ENCODE measurements around the gene ACACA. TPM values are rescaled to one million over a fixed set of nuclear protein-coding genes. Genes with fewer than 3 reads are reported as not detected.
"Not testable (repeated sequence)": the region's sequence is repeated elsewhere in the genome, so short reads cannot be mapped to it uniquely, and the experiment has no call there.

The ACACA gene
- total RNA-seq, 1 donor from 2014 or later: 122 TPM

- intact Hi-C loops (cut with micrococcal nuclease): no loop called here
- peaks cover 19% of the 10 kb centered on the region for H3K36me3 Mint-ChIP-seq (ENCODE audit: low read depth)
- no peak overlapping the region for H3K27ac Mint-ChIP-seq
- peaks cover 3% of the 10 kb centered on the region for H3K9me3 Mint-ChIP-seq
- no peaks in the 10 kb centered on the region for H3K27me3 Mint-ChIP-seq (ENCODE audit: insufficient read depth)
- peaks cover 4% of the 10 kb centered on the region for H3K4me1 Mint-ChIP-seq (ENCODE audit: low read depth)
- no peak overlapping the region for H3K4me3 Mint-ChIP-seq
- DNase-seq (ENCODE audit: low spot score): no peak
These were observed 324.2 kb downstream of the ACACA start for GRCh38 chr17:37082311-37082860.

GRCh38 chr17:37081287-37081686, 325.3 kb downstream of the ACACA start:
- no peak for DNase-seq (ENCODE audit: low spot score)
- Mint-ChIP-seq H3K36me3 (ENCODE audit: low read depth) (peaks cover 11% of the 10 kb centered on the region), H3K9me3 (peaks cover 3% of the 10 kb centered on the region), H3K27me3 (ENCODE audit: insufficient read depth) (peaks cover 2% of the 10 kb centered on the region), H3K27ac (no peak overlapping the region), H3K4me1 (ENCODE audit: low read depth) (no peaks in the 10 kb centered on the region), H3K4me3 (no peak overlapping the region)
- intact Hi-C loops (cut with micrococcal nuclease): no loop called here

GRCh38 chr17:37079735-37080134, 326.9 kb downstream of the ACACA start:
- no peak for DNase-seq (ENCODE audit: low spot score)
- Mint-ChIP-seq H3K4me3 (no peak overlapping the region), H3K36me3 (ENCODE audit: low read depth) (peaks cover 3% of the 10 kb centered on the region), H3K27me3 (ENCODE audit: insufficient read depth) (peaks cover 4% of the 10 kb centered on the region), H3K9me3 (peaks cover 3% of the 10 kb centered on the region), H3K4me1 (ENCODE audit: low read depth) (no peaks in the 10 kb centered on the region), H3K27ac (no peak overlapping the region)
- intact Hi-C loops (cut with micrococcal nuclease): no loop called here

- Mint-ChIP-seq H3K4me1 (ENCODE audit: low read depth) (no peaks in the 10 kb centered on the region), H3K27ac (no peak overlapping the region), H3K27me3 (ENCODE audit: insufficient read depth) (peaks cover 4% of the 10 kb centered on the region), H3K36me3 (ENCODE audit: low read depth) (peaks cover 3% of the 10 kb centered on the region), H3K9me3 (peaks cover 3% of the 10 kb centered on the region), H3K4me3 (no peak overlapping the region)
- intact Hi-C loops (cut with micrococcal nuclease): no loop called here
- no peak for DNase-seq (ENCODE audit: low spot score)
These were observed 327.4 kb downstream of the ACACA start for GRCh38 chr17:37079065-37079708.

GRCh38 chr17:37073464-37073863, 333.2 kb downstream of the ACACA start:
- intact Hi-C loops (cut with micrococcal nuclease); H3K9me3 Mint-ChIP-seq; DNase-seq (ENCODE audit: low spot score); H3K4me1 Mint-ChIP-seq (ENCODE audit: low read depth); H3K27ac Mint-ChIP-seq; H3K4me3 Mint-ChIP-seq; H3K36me3 Mint-ChIP-seq (ENCODE audit: low read depth): not testable (repeated sequence)
- H3K27me3 Mint-ChIP-seq (ENCODE audit: insufficient read depth): peaks cover 16% of the 10 kb centered on the region

GRCh38 chr17:37069087-37069486, 337.5 kb downstream of the ACACA start:
- intact Hi-C loops (cut with micrococcal nuclease): no loop called here
- Mint-ChIP-seq H3K27me3 (ENCODE audit: insufficient read depth) (peaks cover 27% of the 10 kb centered on the region), H3K4me1 (ENCODE audit: low read depth) (no peaks in the 10 kb centered on the region), H3K27ac (no peak overlapping the region), H3K4me3 (no peak overlapping the region), H3K9me3 (no peaks in the 10 kb centered on the region), H3K36me3 (ENCODE audit: low read depth) (no peaks in the 10 kb centered on the region)
- DNase-seq (ENCODE audit: low spot score): no peak

- Mint-ChIP-seq H3K36me3 (ENCODE audit: low read depth) (no peaks in the 10 kb centered on the region), H3K4me1 (ENCODE audit: low read depth) (no peaks in the 10 kb centered on the region), H3K27ac (no peak overlapping the region), H3K4me3 (no peak overlapping the region), H3K9me3 (no peaks in the 10 kb centered on the region), H3K27me3 (ENCODE audit: insufficient read depth) (peaks cover 27% of the 10 kb centered on the region)
- intact Hi-C loops (cut with micrococcal nuclease): no loop called here
- no peak for DNase-seq (ENCODE audit: low spot score)
These were observed 338.4 kb downstream of the ACACA start for GRCh38 chr17:37068266-37068665.

GRCh38 chr17:37067555-37068111, 339.0 kb downstream of the ACACA start:
- no peaks in the 10 kb centered on the region for H3K9me3 Mint-ChIP-seq
- no peaks in the 10 kb centered on the region for H3K4me1 Mint-ChIP-seq (ENCODE audit: low read depth)
- no peak overlapping the region for H3K4me3 Mint-ChIP-seq
- intact Hi-C loops (cut with micrococcal nuclease): no loop called here
- no peak for DNase-seq (ENCODE audit: low spot score)
- no peaks in the 10 kb centered on the region for H3K36me3 Mint-ChIP-seq (ENCODE audit: low read depth)
- H3K27me3 Mint-ChIP-seq (ENCODE audit: insufficient read depth): peaks cover 26% of the 10 kb centered on the region
- H3K27ac Mint-ChIP-seq: no peak overlapping the region

GRCh38 chr17:37066322-37067255, 340.0 kb downstream of the ACACA start:
- no peaks in the 10 kb centered on the region for H3K9me3 Mint-ChIP-seq
- DNase-seq (ENCODE audit: low spot score): no peak
- no peak overlapping the region for H3K27ac Mint-ChIP-seq
- H3K4me3 Mint-ChIP-seq: no peak overlapping the region
- peaks cover 18% of the 10 kb centered on the region for H3K27me3 Mint-ChIP-seq (ENCODE audit: insufficient read depth)
- H3K36me3 Mint-ChIP-seq (ENCODE audit: low read depth): no peaks in the 10 kb centered on the region
- intact Hi-C loops (cut with micrococcal nuclease): no loop called here
- no peaks in the 10 kb centered on the region for H3K4me1 Mint-ChIP-seq (ENCODE audit: low read depth)

- Mint-ChIP-seq H3K4me1 (ENCODE audit: low read depth) (no peaks in the 10 kb centered on the region), H3K36me3 (ENCODE audit: low read depth) (no peaks in the 10 kb centered on the region), H3K4me3 (no peak overlapping the region), H3K27ac (no peak overlapping the region), H3K9me3 (no peaks in the 10 kb centered on the region), H3K27me3 (ENCODE audit: insufficient read depth) (peaks cover 16% of the 10 kb centered on the region)
- no peak for DNase-seq (ENCODE audit: low spot score)
- intact Hi-C loops (cut with micrococcal nuclease): no loop called here
These were observed 340.9 kb downstream of the ACACA start for GRCh38 chr17:37065486-37066321.

GRCh38 chr17:37064956-37065355, 341.7 kb downstream of the ACACA start:
- DNase-seq (ENCODE audit: low spot score): no peak
- no peaks in the 10 kb centered on the region for H3K36me3 Mint-ChIP-seq (ENCODE audit: low read depth)
- H3K4me3 Mint-ChIP-seq: no peak overlapping the region
- peaks cover 16% of the 10 kb centered on the region for H3K27me3 Mint-ChIP-seq (ENCODE audit: insufficient read depth)
- H3K4me1 Mint-ChIP-seq (ENCODE audit: low read depth): no peaks in the 10 kb centered on the region
- no peaks in the 10 kb centered on the region for H3K9me3 Mint-ChIP-seq
- no peak overlapping the region for H3K27ac Mint-ChIP-seq
- intact Hi-C loops (cut with micrococcal nuclease): no loop called here

- no peak overlapping the region for H3K27ac Mint-ChIP-seq
- no peaks in the 10 kb centered on the region for H3K36me3 Mint-ChIP-seq (ENCODE audit: low read depth)
These were observed 342.4 kb downstream of the ACACA start for GRCh38 chr17:37064206-37064605.

More at GRCh38 chr17:37064206-37064605, 342.4 kb downstream of the ACACA start:
- no peak overlapping the region for H3K4me3 Mint-ChIP-seq
- no peaks in the 10 kb centered on the region for H3K4me1 Mint-ChIP-seq (ENCODE audit: low read depth)
- intact Hi-C loops (cut with micrococcal nuclease): no loop called here
- no peaks in the 10 kb centered on the region for H3K9me3 Mint-ChIP-seq
- peaks cover 16% of the 10 kb centered on the region for H3K27me3 Mint-ChIP-seq (ENCODE audit: insufficient read depth)
- no peak for DNase-seq (ENCODE audit: low spot score)
